OCI-LY1 (cell line): Measurements from ENCODE around the gene SMC6.

ENCODE experiments used
- CTCF ChIP-seq: fragments of 200-600 bp; sonication (generic), shearing (Covaris generic); IDR thresholded peaks from 2 replicates; pipeline ENCODE4 v1.5.1; 2017; ENCODE audit warnings: mild to moderate bottlenecking, antibody characterized with exemption, low read length, moderate library complexity, mixed read lengths
- EZH2 ChIP-seq: fragments of 200-600 bp; sonication (generic), shearing (Covaris generic); IDR thresholded peaks from 2 replicates; pipeline ENCODE4 v1.8.0; 2017; ENCODE audit warnings: borderline replicate concordance, mixed run types, mild to moderate bottlenecking, antibody characterized with exemption, low read length, moderate library complexity, mixed read lengths

GRCh38 chr2:17630089-17630488, 123.5 kb downstream of the SMC6 start:
- no peak for TF ChIP-seq CTCF
- no peak for TF ChIP-seq EZH2
